SIG-M5 treated with dmso at 0.1 percent for 504 hours (cell line): ENCODE results near the gene ROR2.
A peak's percentile ranks its signal among the peaks of the same experiment; 100 is the strongest.

Experiments used
- DNase-seq: peaks from one replicate; lab custom pipeline; 2025; ENCODE audit not compliant: unreplicated experiment; lab: John Stamatoyannopoulos, UW

The ROR2 gene

GRCh38 chr9:91843623-91844148, 106.3 kb downstream of the ROR2 start:
- DNase-seq: no peak

GRCh38 chr9:91843093-91843492, 106.9 kb downstream of the ROR2 start:
- DNase-seq: no peak

GRCh38 chr9:91842358-91843049, 107.5 kb downstream of the ROR2 start:
- DNase-seq: no peak

- no peak for DNase-seq
Observed at GRCh38 chr9:91841591-91841990, 108.4 kb downstream of the ROR2 start.

- no peak for DNase-seq
Observed at GRCh38 chr9:91840882-91841281, 109.1 kb downstream of the ROR2 start.

- no peak for DNase-seq
Observed at GRCh38 chr9:91840469-91840868, 109.6 kb downstream of the ROR2 start.

GRCh38 chr9:91839926-91840465, 110.0 kb downstream of the ROR2 start:
- DNase-seq: no peak

GRCh38 chr9:91837981-91838731, 111.9 kb downstream of the ROR2 start:
- no peak for DNase-seq

GRCh38 chr9:91836515-91836914, 113.5 kb downstream of the ROR2 start:
- DNase-seq: no peak

GRCh38 chr9:91835632-91836031, 114.4 kb downstream of the ROR2 start:
- DNase-seq: peak; percentile 8

- DNase-seq: no peak
Observed at GRCh38 chr9:91835216-91835615, 114.8 kb downstream of the ROR2 start.

- DNase-seq: no peak
Observed at GRCh38 chr9:91834740-91835139, 115.3 kb downstream of the ROR2 start.

GRCh38 chr9:91833878-91834255, 116.2 kb downstream of the ROR2 start:
- no peak for DNase-seq

- no peak for DNase-seq
Observed at GRCh38 chr9:91833096-91833877, 116.7 kb downstream of the ROR2 start.

GRCh38 chr9:91832322-91832721, 117.7 kb downstream of the ROR2 start:
- no peak for DNase-seq

GRCh38 chr9:91825866-91826265, 124.2 kb downstream of the ROR2 start:
- no peak for DNase-seq

GRCh38 chr9:91825422-91825821, 124.6 kb downstream of the ROR2 start:
- DNase-seq: no peak

- no peak for DNase-seq
Observed at GRCh38 chr9:91824601-91825305, 125.3 kb downstream of the ROR2 start.

GRCh38 chr9:91824151-91824550, 125.9 kb downstream of the ROR2 start:
- no peak for DNase-seq

- DNase-seq: no peak
Observed at GRCh38 chr9:91820949-91821880, 128.8 kb downstream of the ROR2 start.
